Gastrocnemius medialis (tissue), 4 donors: ENCODE measurements around the gene ZNF619.

Experiments
- CTCF ChIP-seq, 5 experiments: fragments of 450-650 bp in 3 of 5; fragments of 200-600 bp in 2 of 5; sonication (generic) in 2 of 5; IDR thresholded peaks in 4 of 5; conservative IDR thresholded peaks in 1 of 5; 1 replicate in 4 of 5; 2 replicates in 1 of 5; pipeline ENCODE4 v1.5.1; 2016 to 2019; ENCODE audit warnings: antibody characterized with exemption in 5 of 5, mild to moderate bottlenecking in 3 of 5, moderate library complexity in 3 of 5
- POLR2A ChIP-seq, 2 donors: fragments of 450-650 bp; IDR thresholded peaks; one replicate each; pipeline ENCODE4 v1.6.1; 2017; ENCODE audit warnings: antibody characterized with exemption in 2 of 2, mild to moderate bottlenecking in 2 of 2, moderate library complexity in 2 of 2

- no peak for TF ChIP-seq CTCF (IDR thresholded peaks at IDR 0.05 in 4 of 5, conservative IDR thresholded peaks at IDR 0.05 in 1 of 5)
- no peak for TF ChIP-seq POLR2A (IDR thresholded peaks at IDR 0.05)
Measured at GRCh38 chr3:40465111-40465407, 11.9 kb upstream of the ZNF619 start.
